Esophagus mucosa (tissue), 1 donor: ENCODE results near the gene RASSF9. TPM values are rescaled to one million over a fixed set of nuclear protein-coding genes. Genes with fewer than 3 reads are reported as not detected.

Experiments
- ATAC-seq: fragments of 200-7000 bp; cut with Tn5 transposase; one replicate; pipeline ENCODE4 v1.9.1; 2020
- total RNA-seq: library from RNA; stranded (reverse); gene quantifications from one replicate; pipeline ENCODE4 v1.2.4, GENCODE V29; 2023
- donor health status: DM: yes; HTN: yes; CAD: no.

Gene RASSF9
- total RNA-seq, 1 donor from 2014 or later = 4.6 TPM

DNA sequence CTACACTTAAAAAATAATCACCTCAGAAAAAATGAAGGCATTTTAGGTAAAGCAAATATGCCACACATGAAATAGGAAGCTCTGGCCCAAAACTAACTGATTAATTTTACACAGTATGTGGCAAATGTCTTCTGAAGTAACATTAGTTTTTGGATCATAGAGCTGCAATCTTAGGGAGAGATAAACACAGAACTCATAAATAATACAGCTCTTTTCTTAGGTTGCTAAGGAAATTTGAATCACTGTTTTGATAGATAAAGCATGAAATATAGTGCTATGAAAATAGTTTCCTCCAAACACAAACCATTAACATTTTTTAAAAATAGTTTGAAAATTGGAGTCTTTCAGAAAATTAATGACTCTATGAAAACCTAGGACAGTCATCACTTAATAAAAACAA is 15.0 kb downstream of the RASSF9 start:
- no peak for ATAC-seq

GRCh38 chr12:85820101-85820500 is 16.1 kb downstream of the RASSF9 start:
- ATAC-seq = no peak

GRCh38 chr12:85814741-85815140 is 21.5 kb downstream of the RASSF9 start:
- ATAC-seq = no peak

- no peak for ATAC-seq
Observed at GRCh38 chr12:85814071-85814470, 22.1 kb downstream of the RASSF9 start.

- ATAC-seq = no peak
Observed at GRCh38 chr12:85809500-85809899, 26.7 kb downstream of the RASSF9 start.

DNA sequence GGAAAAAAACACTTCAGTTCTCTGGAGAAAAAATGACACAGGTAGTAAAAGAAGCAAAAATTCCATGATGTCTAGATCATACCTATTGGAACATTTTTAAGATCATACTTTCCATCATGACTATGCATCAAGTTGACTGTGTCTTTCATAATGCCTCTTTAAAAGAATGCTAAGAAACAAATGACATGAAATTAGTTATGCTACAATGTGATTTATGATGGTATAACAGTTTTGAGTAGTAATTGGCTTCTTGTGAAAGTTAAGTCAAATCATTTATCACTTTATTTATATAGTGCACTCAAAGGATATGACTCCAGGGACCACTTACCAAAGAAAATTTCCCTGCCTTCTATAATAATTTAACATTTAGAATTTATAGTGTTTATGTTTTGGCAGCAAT is 28.5 kb downstream of the RASSF9 start:
- ATAC-seq = no peak

GRCh38 chr12:85805654-85806053 is 30.6 kb downstream of the RASSF9 start:
- peak; percentile 44 for ATAC-seq

DNA sequence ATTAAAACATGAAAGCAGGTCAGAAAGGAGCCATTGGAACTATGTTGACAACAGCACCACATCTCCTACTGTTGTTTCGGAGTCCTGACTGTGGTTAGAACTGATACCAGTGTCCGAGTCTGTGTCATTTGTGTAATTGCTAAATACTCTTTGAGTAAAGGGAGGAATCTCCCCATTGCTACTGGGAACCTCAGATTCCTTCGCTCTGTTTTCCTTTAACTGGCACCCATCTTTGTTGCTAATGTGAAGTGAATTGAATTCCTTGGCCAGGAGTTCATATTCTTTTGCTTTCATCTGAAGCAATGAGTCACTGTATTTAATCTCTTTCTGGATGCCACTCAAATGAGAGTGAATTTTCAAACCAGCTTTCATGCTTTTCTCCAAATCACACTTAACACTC is 31.5 kb downstream of the RASSF9 start:
- ATAC-seq = peak; percentile 80

DNA sequence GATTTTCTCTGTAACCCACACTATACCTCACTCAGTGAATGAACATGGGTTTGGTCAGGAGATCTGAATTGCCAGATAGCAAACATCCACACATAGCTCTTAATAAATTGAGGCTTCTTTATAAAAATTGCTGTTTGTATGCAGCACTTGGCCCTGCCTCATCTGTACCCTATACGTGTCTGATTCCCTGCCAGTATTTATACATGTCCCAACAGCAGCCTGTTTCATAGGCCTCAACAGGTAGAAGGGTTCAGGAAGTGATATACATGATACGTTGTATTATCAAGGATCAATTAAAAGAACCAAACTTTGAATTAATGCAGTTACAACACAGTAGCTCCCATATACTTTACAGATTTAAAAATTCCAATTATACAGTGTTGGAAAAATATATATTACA is 32.3 kb downstream of the RASSF9 start:
- ATAC-seq = peak; percentile 87

DNA sequence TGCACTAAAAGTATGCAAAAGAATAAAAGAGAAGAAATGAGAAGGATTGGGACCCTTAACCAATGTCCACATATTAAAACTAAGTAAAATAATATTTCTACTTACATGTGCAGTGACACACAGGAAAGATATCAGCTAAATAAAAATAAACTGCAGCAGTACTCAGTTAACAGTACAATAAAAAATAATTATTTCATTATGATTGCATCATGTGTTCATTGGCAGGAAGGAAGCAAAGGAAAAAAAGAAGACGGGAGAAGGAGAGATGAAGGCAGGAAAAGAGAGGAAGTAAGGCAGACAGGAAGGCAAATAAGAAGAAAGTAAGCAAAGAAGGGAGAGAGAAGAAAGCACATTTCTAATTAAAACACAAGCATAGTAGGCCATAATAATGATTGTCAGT is 33.0 kb downstream of the RASSF9 start:
- ATAC-seq = no peak

DNA sequence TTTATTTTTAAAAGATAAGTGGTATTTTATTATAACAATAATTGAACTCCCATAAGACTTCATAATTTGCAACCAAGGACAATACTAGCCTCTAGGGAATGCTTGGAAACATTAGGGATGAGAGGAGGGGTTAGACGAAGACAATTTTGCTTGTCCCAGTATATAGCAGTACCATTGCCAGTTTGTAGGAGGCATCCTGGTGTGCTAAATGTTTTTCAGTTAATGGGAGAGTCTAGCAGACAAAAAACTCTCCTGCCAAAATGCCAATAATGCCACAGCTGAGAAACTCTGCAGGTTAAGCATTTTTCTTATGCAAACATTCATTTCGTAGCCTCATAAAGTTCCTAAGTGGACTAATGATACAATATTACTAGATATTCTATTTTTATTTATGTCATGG is 38.1 kb downstream of the RASSF9 start:
- no peak for ATAC-seq

GRCh38 chr12:85796001-85796400 is 40.2 kb downstream of the RASSF9 start:
- no peak for ATAC-seq

- ATAC-seq = no peak
Observed at GRCh38 chr12:85794531-85794930, 41.7 kb downstream of the RASSF9 start.

- peak; percentile 90 for ATAC-seq
Observed at GRCh38 chr12:85784096-85784720, 52.0 kb downstream of the RASSF9 start.

- peak; percentile 85 for ATAC-seq
Observed at GRCh38 chr12:85782711-85783110, 53.5 kb downstream of the RASSF9 start.

DNA sequence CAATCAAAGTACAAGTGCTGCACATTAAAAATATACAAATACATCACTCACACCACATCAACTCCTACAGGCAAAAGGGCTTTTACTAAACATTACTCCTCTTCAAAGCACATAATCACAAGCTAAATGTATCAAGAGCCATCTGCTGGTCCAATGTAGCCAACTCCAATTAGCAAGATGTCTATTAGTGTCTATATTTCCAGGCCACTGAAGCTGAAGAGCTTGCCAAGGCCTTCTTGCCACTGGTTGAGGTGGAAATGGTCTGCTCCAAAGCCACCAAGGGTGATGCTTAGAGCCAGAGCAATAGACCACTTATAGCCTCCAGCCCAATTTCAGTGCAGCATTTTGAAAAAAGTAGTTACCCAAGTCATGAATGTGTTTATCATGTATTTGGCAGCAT is 54.4 kb downstream of the RASSF9 start:
- no peak for ATAC-seq

DNA sequence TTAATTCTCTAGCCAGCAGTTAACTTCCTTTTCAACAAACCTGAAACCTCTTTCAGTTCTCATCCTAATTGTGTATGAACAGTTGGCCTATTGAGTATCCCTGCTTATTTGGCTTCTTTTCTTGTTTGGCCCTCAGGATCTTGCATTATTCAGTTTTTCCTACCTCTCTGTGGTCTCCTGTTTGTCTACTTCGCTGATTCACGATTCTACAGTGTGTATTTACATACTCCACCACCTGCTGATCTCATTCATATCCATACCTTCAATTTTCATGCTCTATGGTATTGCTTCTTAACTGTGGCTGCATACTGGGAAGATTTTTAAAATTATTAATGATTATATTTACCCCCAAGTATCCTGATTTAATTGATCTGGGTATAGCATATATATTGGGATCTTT is 56.4 kb downstream of the RASSF9 start:
- no peak for ATAC-seq

DNA sequence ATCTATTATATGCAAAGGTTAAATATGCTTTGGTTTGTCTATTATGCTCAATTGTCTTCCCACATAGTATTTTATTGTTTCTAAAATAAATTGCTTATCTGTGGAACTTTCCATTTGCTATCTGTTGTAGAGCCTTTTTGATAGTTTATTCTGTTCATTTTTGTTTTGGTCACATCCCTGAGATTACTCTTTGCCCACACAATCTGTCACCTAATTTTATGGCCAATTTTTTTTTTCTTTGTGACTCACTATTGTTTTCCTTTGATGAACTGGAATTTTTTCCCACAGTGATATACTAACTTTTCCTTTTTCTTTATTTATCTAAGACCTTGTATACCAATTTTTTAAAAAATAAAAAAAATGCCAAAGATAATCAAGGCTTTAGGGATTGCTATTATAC is 61.1 kb downstream of the RASSF9 start:
- no peak for ATAC-seq

DNA sequence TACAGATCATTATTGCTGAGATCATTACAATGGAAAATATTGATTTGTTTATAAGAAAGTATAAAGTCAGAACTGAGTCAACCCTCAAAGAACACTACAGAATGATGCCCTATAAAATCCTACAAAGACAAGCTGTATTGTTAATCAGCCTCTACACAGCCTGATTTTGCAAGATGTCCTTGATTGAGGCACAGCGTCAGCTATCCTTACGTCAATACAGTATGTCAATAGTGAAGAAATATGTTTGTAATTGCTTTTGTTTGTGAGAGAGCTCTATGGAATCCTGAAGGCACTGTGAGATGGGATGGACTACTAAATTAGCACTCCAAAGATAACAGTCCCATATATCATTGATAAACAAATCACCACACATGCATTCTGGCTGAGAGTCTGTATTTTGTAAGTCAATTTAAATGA is 70.7 kb downstream of the RASSF9 start:
- no peak for ATAC-seq

DNA sequence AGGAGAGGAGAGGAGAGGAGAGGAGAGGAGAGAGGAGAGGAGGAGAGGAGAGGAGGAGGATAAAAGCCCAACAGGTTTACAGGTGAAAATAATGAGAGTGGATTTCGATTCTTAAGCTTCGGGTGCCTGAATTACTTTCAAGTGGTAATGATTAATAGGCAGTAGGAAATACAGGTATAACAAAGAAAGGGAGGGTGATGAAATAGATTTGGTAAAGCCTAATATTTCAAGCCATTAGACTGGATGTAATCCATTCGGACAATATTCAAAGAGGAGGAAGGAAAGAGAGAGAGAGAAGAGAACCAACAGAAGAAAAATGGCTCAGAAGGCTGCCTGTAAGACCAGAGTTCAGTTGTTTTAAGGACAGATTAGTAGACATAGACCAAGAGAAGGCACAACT is 76.6 kb downstream of the RASSF9 start:
- ATAC-seq = peak; percentile 64

DNA sequence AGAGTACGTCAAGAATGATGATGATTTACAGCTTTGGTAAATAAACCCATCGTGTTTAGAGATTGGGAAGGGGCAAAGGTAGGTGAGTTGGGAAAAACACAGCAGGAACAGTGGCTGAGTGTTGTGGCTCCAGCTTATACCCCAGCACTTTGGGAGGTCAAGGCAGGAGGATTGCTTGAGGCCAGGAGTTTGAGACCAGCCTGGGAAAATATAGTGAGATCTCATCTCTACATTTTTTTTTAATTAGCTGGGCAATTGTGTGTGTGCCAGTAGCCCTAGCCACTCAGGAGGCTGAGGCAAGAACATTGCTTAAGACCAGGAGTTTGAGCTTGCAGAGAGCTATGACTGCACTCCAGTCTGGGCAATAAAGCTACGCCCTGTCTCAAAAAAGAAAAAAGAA is 77.1 kb downstream of the RASSF9 start:
- peak; percentile 73 for ATAC-seq

DNA sequence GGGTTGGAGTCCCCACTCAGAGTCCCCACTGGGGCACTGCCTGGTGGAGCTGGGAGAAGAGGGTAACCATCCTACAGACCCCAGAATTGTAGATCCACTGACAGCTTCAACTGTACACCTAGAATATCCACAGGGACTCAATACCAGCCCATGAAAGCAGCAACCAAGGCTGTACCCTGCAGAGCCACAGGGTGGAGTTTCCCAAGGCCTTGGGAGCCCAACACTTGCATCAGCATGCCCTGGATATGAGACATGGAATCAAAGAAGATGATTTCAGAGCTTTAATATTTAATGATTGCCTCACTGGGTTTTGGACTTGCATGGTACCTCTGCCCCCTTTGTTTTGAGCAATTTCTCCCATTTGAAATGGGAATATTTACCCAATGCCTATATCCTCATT is 80.4 kb downstream of the RASSF9 start:
- peak; percentile 68 for ATAC-seq
